SU-DHL-6 (cell line): ENCODE measurements around the gene RPN1.

Experiments
- EZH2phosphoT487 ChIP-seq: fragments of 200-600 bp; sonication (generic), shearing (Covaris generic); conservative IDR thresholded peaks from 2 replicates; pipeline ENCODE4 v1.6.1; 2018; ENCODE audit warnings: mild to moderate bottlenecking, antibody characterized with exemption, low read length, moderate library complexity, mixed read lengths
- TF ChIP-seq, protein P1 (sequence below): fragments of 200-600 bp; sonication (generic); IDR thresholded peaks from one replicate; pipeline ENCODE4 v1.5.1; 2017; ENCODE audit warnings: antibody characterized with exemption, mild to moderate bottlenecking, low read length, moderate library complexity; ENCODE audit not compliant: insufficient read depth, poor library complexity, severe bottlenecking

DNA sequence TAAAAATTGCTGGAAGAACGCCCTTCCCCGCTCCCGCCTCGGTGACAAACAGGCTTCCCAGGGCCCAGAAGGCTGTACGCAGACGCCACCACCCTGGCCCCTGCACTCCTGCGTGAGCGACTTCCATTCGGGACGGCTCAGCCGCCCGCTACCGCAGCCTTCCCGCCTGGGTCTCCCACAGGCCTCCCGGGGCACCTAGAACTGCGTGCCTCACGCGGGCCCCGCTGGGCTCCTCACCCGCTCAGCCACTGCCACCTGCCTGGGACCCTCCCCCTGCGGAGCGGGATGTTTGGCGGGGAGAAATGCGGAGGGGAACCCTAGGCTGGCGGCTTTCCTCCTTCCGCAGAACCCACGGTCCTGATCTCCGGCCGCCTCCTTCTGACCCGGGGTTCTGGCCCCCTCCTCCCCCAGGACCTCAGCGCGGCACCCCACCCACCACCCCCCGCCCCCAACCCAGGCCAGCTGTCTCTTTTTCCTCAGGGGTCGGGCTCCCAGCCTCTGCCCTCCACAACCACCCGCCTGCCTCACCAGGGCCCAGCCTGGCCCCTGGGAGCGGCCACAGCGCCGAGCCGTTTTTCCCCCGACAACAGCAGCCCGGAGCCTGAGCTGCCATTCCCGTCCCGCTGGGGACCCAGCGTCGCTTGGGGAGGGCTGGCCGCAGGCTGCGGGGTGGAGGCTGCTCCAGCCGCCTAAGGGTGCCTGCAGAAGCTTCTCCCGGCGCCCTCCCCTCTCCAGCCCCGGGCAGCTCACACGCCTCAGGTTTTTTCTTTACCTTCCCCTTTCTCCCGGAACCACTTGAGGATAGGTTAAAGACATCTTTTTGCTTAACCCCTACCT is 47.8 kb upstream of the RPN1 start:
- TF ChIP-seq, protein P1, sequence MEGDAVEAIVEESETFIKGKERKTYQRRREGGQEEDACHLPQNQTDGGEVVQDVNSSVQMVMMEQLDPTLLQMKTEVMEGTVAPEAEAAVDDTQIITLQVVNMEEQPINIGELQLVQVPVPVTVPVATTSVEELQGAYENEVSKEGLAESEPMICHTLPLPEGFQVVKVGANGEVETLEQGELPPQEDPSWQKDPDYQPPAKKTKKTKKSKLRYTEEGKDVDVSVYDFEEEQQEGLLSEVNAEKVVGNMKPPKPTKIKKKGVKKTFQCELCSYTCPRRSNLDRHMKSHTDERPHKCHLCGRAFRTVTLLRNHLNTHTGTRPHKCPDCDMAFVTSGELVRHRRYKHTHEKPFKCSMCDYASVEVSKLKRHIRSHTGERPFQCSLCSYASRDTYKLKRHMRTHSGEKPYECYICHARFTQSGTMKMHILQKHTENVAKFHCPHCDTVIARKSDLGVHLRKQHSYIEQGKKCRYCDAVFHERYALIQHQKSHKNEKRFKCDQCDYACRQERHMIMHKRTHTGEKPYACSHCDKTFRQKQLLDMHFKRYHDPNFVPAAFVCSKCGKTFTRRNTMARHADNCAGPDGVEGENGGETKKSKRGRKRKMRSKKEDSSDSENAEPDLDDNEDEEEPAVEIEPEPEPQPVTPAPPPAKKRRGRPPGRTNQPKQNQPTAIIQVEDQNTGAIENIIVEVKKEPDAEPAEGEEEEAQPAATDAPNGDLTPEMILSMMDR: no peak
- no peak for TF ChIP-seq EZH2phosphoT487
